Fibroblast of lung (primary cell): Measurements from ENCODE around the gene ZNF486. TPM values are rescaled to one million over a fixed set of nuclear protein-coding genes. Genes with fewer than 3 reads are reported as not detected.
"Not testable (repeated sequence)": the region's sequence is repeated elsewhere in the genome, so short reads cannot be mapped to it uniquely, and the experiment has no call there.

ENCODE experiments used
- DNase-seq, 2 donors: peaks; one replicate each; pipeline versions ENCODE4 v3.0.0 to v3.0.0-alpha.2; 2010; ENCODE audit warnings: low read depth in 2 of 2
- H2AFZ ChIP-seq: 2 replicates; pipeline ENCODE4 v1.5.1; 2012; ENCODE audit warnings: low read length, control low read depth, inconsistent platforms
- H3K27ac ChIP-seq: 2 replicates; pipeline ENCODE4 v1.5.1; 2011; ENCODE audit warnings: low read length, control low read depth; ENCODE audit not compliant: insufficient read depth
- H3K27me3 ChIP-seq: 2 replicates; pipeline ENCODE4 v1.5.1; 2011; ENCODE audit warnings: mild to moderate bottlenecking, low read length; ENCODE audit not compliant: control insufficient read depth, insufficient read depth
- H3K36me3 ChIP-seq: 2 replicates; pipeline ENCODE4 v1.5.1; 2011; ENCODE audit warnings: low read length; ENCODE audit not compliant: control insufficient read depth, insufficient read depth
- H3K4me1 ChIP-seq: 2 replicates; pipeline ENCODE4 v1.5.1; 2011; ENCODE audit warnings: low read length; ENCODE audit not compliant: control insufficient read depth, insufficient read depth; ENCODE audit errors: extremely low read depth
- H3K4me2 ChIP-seq: 2 replicates; pipeline ENCODE4 v1.5.1; 2011; ENCODE audit warnings: low read length, control low read depth; ENCODE audit not compliant: insufficient read depth; ENCODE audit errors: extremely low read depth
- H3K4me3 ChIP-seq, 4 experiments: fragments of 200-600 bp in 1 of 4; sonication (generic) in 1 of 4; replicated peaks in 1 of 4; 2 replicates each; pipeline ENCODE4 v1.5.1; 2011 to 2016; ENCODE audit warnings: low read length in 4 of 4, low read depth in 3 of 4, mild to moderate bottlenecking in 3 of 4, control low read depth in 2 of 4, inconsistent platforms in 1 of 4, mixed read lengths in 1 of 4; ENCODE audit not compliant: insufficient read depth in 1 of 4; ENCODE audit errors: control extremely low read depth in 1 of 4
- H3K79me2 ChIP-seq: 2 replicates; pipeline ENCODE4 v1.5.1; 2012; ENCODE audit warnings: mild to moderate bottlenecking, low read length, inconsistent platforms; ENCODE audit not compliant: control insufficient read depth, insufficient read depth
- H3K9ac ChIP-seq: 2 replicates; pipeline ENCODE4 v1.5.1; 2011; ENCODE audit warnings: mild to moderate bottlenecking, low read length, control low read depth; ENCODE audit not compliant: insufficient read depth
- H3K9me3 ChIP-seq: 2 replicates; pipeline ENCODE4 v1.5.1; 2012; ENCODE audit warnings: low read depth, low read length; ENCODE audit not compliant: control insufficient read depth, insufficient read depth
- H4K20me1 ChIP-seq: 2 replicates; pipeline ENCODE4 v1.5.1; 2011; ENCODE audit warnings: low read length; ENCODE audit not compliant: control insufficient read depth, insufficient read depth; ENCODE audit errors: extremely low read depth
- CTCF ChIP-seq, 2 donors: IDR thresholded peaks in 1 of 2; conservative IDR thresholded peaks in 1 of 2; 1 replicate in 1 of 2; 2 replicates in 1 of 2; pipeline ENCODE4 v1.5.1; 2011 to 2012; ENCODE audit warnings: low read length in 2 of 2, control low read depth in 1 of 2, inconsistent platforms in 1 of 2, low read depth in 1 of 2, mild to moderate bottlenecking in 1 of 2
- EZH2 ChIP-seq: IDR thresholded peaks from 2 replicates; pipeline ENCODE4 v1.5.1; 2012; ENCODE audit warnings: low read length, control low read depth, mild to moderate bottlenecking; ENCODE audit errors: missing control alignments
- polyA plus RNA-seq, 2 donors: library from polyadenylated mRNA; depleted of rRNA in 1 of 2; stranded (reverse) in 1 of 2; unstranded in 1 of 2; fragments of >200 nt; gene quantifications; 2 replicates each; pipeline ENCODE4 v1.2.1, GENCODE V29; 2011 to 2012; ENCODE audit warnings: missing spikeins in 1 of 2
- total RNA-seq: library from RNA; depleted of rRNA; stranded (reverse); fragments of >200 nt; gene quantifications from 2 replicates; pipeline ENCODE4 v1.2.1, GENCODE V29; 2014

ZNF486 gene
- total and polyA plus RNA-seq, 2 donors (not counting 1 experiment from before 2014, with no cell fraction given) = 4.0 to 4.6 TPM

- TF ChIP-seq EZH2 (no peak), CTCF (conservative IDR thresholded peaks at IDR 0.05 in 1 of 2, IDR thresholded peaks at IDR 0.05 in 1 of 2; ENCODE audit: low read depth in 1 of 2, low read length in 2 of 2) (no peak)
Measured at GRCh38 chr19:20209051-20209450, 42.0 kb downstream of the ZNF486 start.

GRCh38 chr19:20214366-20214765, 47.4 kb downstream of the ZNF486 start:
- H4K20me1 ChIP-seq, H3K27me3 ChIP-seq, H3K4me3 ChIP-seq, H3K79me2 ChIP-seq, H3K9me3 ChIP-seq, H3K9ac ChIP-seq, H2AFZ ChIP-seq, DNase-seq, H3K4me1 ChIP-seq, H3K4me2 ChIP-seq, H3K36me3 ChIP-seq, H3K27ac ChIP-seq: not testable (repeated sequence)

More at GRCh38 chr19:20209051-20209450, 42.0 kb downstream of the ZNF486 start:
- no peak overlapping the region for H3K4me3 ChIP-seq
- H3K27ac ChIP-seq = no peak overlapping the region
- H4K20me1 ChIP-seq = no peaks in the 10 kb centered on the region
- H3K36me3 ChIP-seq = no peaks in the 10 kb centered on the region
- no peak overlapping the region for H3K4me2 ChIP-seq
- H3K27me3 ChIP-seq = no peaks in the 10 kb centered on the region
- no peak for DNase-seq
- no peaks in the 10 kb centered on the region for H3K79me2 ChIP-seq
- no peak overlapping the region for H3K9ac ChIP-seq
- H3K4me1 ChIP-seq = no peaks in the 10 kb centered on the region
- H2AFZ ChIP-seq = no peak overlapping the region
- no peaks in the 10 kb centered on the region for H3K9me3 ChIP-seq

- not testable (repeated sequence) for H3K4me3 ChIP-seq, H3K4me2 ChIP-seq, H3K9ac ChIP-seq, H3K9me3 ChIP-seq, H4K20me1 ChIP-seq, H3K27ac ChIP-seq, H3K79me2 ChIP-seq, H3K36me3 ChIP-seq, H3K4me1 ChIP-seq, DNase-seq, H3K27me3 ChIP-seq, H2AFZ ChIP-seq
Measured at GRCh38 chr19:20221605-20222004, 54.6 kb downstream of the ZNF486 start.

GRCh38 chr19:20233105-20233504, 66.1 kb downstream of the ZNF486 start:
- Histone ChIP-seq H3K36me3 (no peaks in the 10 kb centered on the region), H3K27ac (no peak overlapping the region), H4K20me1 (no peaks in the 10 kb centered on the region), H3K4me2 (no peak overlapping the region), H3K4me3 (no peak overlapping the region), H3K27me3 (no peaks in the 10 kb centered on the region), H3K4me1 (no peaks in the 10 kb centered on the region), H3K9me3 (no peaks in the 10 kb centered on the region), H2AFZ (no peak overlapping the region), H3K9ac (no peak overlapping the region), H3K79me2 (no peaks in the 10 kb centered on the region)
- no peak for DNase-seq
- no peak for TF ChIP-seq CTCF (conservative IDR thresholded peaks at IDR 0.05 in 1 of 2, IDR thresholded peaks at IDR 0.05 in 1 of 2; ENCODE audit: low read depth in 1 of 2, low read length in 2 of 2)
